Vagina (tissue), 2 donors: ENCODE data around the gene KIF3A.

Experiments
- CTCF ChIP-seq, 3 experiments: fragments of 450-650 bp in 2 of 3; fragments of 200-600 bp in 1 of 3; sonication (generic) in 1 of 3; IDR thresholded peaks; one replicate each; pipeline ENCODE4 v1.5.1; 2017 to 2019; ENCODE audit warnings: antibody characterized with exemption in 3 of 3, mild to moderate bottlenecking in 2 of 3, moderate library complexity in 2 of 3
- POLR2A ChIP-seq, 2 donors: fragments of 450-650 bp; IDR thresholded peaks; one replicate each; pipeline ENCODE4 v1.6.1; 2017; ENCODE audit warnings: antibody characterized with exemption in 2 of 2, mild to moderate bottlenecking in 2 of 2, moderate library complexity in 2 of 2

GRCh38 chr5:132704875-132705274 is 32.5 kb downstream of the KIF3A start:
- TF ChIP-seq POLR2A (IDR thresholded peaks at IDR 0.05) (no peak), CTCF (IDR thresholded peaks at IDR 0.05) (no peak)
